Endothelial cell of umbilical vein (primary cell): ENCODE measurements around the gene SAMD1.

ENCODE experiments used
- EZH2 ChIP-seq: IDR thresholded peaks from 2 replicates; pipeline ENCODE4 v1.6.1; 2012; ENCODE audit warnings: borderline replicate concordance, low read depth, mild to moderate bottlenecking, moderate library complexity, low read length, inconsistent platforms; ENCODE audit not compliant: severe bottlenecking
- TF ChIP-seq, protein P1 (sequence below), 2 donors: IDR thresholded peaks; 1 replicate in 1 of 2; 2 replicates in 1 of 2; pipeline ENCODE4 v1.5.1; 2011; ENCODE audit warnings: low read length in 2 of 2, mild to moderate bottlenecking in 2 of 2, moderate library complexity in 2 of 2, control low read depth in 1 of 2, inconsistent platforms in 1 of 2, low read depth in 1 of 2; ENCODE audit not compliant: insufficient read depth in 1 of 2; ENCODE audit errors: extremely low read depth in 1 of 2

DNA sequence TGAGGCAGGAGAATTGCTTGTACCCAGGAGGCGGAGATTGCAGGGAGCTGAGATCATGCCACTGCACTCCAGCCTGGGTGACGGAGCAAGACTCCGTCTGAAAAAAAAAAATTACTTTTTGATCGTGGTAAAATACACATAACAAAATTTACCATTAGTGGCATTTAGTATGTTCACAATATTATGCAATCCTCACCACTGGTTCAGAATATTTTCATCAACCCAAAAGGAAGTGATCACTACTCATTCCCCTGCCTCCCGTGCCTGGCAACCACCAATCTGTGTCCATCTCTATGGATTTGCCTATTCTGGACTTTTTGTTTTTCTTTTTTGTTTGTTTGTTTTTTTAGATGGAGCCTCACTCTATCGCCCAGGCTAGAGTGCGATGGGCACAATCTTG, 27.4 kb downstream of the SAMD1 start:
- TF ChIP-seq EZH2: no peak
- TF ChIP-seq, protein P1, sequence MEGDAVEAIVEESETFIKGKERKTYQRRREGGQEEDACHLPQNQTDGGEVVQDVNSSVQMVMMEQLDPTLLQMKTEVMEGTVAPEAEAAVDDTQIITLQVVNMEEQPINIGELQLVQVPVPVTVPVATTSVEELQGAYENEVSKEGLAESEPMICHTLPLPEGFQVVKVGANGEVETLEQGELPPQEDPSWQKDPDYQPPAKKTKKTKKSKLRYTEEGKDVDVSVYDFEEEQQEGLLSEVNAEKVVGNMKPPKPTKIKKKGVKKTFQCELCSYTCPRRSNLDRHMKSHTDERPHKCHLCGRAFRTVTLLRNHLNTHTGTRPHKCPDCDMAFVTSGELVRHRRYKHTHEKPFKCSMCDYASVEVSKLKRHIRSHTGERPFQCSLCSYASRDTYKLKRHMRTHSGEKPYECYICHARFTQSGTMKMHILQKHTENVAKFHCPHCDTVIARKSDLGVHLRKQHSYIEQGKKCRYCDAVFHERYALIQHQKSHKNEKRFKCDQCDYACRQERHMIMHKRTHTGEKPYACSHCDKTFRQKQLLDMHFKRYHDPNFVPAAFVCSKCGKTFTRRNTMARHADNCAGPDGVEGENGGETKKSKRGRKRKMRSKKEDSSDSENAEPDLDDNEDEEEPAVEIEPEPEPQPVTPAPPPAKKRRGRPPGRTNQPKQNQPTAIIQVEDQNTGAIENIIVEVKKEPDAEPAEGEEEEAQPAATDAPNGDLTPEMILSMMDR (IDR thresholded peaks at IDR 0.05; ENCODE audit: extremely low read depth in 1 of 2, insufficient read depth in 1 of 2, low read depth in 1 of 2, low read length in 2 of 2): no peak
